Hepatic stellate cell (primary cell): Measurements from ENCODE around the gene KIRREL3.

ENCODE experiments used
- DNase-seq: peaks from one replicate; pipeline ENCODE4 v3.0.0; 2011; ENCODE audit warnings: low spot score

The KIRREL3 gene

GRCh38 chr11:126739499-126740145 is 260.9 kb downstream of the KIRREL3 start:
- DNase-seq = no peak

DNA sequence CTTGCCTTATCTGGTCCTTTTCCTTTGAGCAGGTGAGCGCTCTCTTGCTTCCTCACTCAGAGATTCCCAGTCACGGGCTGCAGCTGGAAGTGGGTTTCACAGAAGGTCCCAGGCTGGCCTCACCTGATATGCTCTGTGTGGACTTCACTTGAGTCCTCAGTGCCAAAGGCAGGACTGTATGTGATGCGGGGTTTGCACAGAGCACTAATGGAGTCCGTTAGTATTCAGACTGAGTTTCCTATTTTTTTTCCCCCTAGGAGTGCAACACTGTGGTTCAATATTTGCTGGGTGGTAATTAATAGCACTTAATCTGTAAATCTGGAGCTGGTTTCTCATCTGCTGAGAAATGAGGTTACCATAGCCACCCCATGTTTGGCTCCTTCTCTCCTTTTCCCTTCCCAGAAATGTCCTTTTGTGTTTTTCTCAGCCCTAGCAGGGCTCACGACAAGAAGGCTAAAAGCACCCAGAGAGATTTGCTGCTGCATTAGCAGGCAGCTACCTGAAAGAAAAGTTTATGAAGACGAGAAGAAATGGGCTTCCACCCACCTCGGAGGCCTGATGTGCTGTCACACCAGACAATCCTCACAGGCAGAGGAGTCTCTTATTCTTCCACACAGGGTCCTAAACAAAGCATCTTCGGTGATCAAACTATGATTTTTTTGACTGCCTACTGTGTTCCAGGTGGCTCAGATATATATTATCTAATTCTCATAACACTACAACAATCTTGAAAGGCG is 262.1 kb downstream of the KIRREL3 start:
- DNase-seq = no peak

GRCh38 chr11:126736682-126737572 is 263.6 kb downstream of the KIRREL3 start:
- DNase-seq = no peak

DNA sequence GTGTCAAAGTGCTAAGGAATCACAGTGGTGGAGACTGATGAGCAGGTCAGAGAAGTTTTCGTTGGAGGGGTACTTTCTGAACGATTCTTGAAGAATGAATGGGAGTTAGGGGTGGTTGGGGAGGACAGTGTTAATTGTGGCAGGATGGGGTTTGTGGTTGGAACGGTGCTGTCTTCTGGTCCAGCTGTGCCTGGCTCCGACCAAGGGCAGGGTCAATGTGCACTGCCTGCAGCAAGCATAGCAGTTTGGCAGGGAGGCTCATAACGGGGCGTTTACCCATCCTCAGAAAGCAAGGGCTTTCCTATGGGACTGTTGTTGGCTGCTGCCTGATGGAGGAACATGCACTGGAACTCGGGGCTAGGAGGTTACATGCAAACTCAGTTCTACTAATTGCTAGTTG is 265.8 kb downstream of the KIRREL3 start:
- DNase-seq = no peak

- peak; percentile 30 for DNase-seq
These were observed 266.9 kb downstream of the KIRREL3 start for GRCh38 chr11:126733685-126734084.

DNA sequence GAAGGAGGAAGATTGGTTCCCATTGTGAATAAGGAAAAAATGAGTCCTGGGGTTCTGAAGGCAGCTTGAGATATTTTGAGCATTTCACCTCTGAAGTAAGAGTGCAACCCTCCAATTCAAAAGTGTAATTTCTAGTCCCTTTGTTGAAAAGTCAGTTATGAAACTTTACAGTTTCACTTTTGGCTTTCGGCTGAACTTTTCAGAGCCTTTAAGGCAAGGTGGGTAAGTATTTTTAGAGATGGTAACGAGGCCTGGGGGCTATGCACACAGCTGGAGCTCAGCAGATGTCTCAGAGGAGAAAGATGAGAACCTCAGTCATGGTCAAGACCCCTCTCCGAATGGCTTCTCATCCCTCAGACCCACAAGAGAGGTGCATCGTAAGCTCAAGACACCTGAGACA is 267.6 kb downstream of the KIRREL3 start:
- DNase-seq = no peak

GRCh38 chr11:126731576-126732142 is 268.9 kb downstream of the KIRREL3 start:
- no peak for DNase-seq

- no peak for DNase-seq
These were observed 273.2 kb downstream of the KIRREL3 start for GRCh38 chr11:126727381-126727780.

GRCh38 chr11:126725521-126725920 is 275.0 kb downstream of the KIRREL3 start:
- no peak for DNase-seq

DNA sequence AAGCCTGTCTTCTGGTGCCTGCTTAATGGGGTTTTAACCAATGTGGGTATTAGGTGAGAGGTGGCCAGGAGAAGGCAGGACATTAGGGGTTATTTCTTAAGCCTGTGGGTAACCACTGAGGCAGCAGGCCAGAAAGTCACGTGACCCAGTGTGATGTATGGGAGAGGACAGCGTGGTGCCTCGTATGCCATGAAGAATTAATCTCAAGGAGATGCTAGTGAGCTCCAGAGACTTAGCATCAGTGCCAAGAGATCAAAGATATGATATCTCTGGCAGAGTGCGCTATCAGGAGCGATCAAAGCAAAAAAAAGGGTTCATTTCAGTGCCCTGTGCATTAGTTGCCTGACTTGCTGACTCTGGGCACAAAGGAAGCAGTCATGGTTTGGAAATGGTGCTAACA is 275.5 kb downstream of the KIRREL3 start:
- DNase-seq = no peak

DNA sequence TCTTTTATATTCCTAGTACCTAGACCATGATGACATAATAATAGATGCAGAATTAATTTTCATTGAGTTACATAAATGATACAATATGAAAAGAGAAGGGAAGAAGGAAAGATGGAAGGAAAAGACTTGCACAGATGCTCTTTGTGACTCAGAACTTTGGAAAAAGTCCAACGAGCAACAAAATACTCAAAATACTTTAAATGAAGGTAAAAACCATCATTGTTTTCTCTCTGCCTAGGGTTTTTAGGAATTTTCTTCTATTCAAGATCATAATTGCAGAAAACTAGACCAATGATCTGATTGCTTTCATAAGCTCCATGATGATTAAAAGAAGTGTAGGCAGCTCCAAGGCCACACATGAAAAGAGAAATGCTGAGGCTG is 276.9 kb downstream of the KIRREL3 start:
- no peak for DNase-seq

DNA sequence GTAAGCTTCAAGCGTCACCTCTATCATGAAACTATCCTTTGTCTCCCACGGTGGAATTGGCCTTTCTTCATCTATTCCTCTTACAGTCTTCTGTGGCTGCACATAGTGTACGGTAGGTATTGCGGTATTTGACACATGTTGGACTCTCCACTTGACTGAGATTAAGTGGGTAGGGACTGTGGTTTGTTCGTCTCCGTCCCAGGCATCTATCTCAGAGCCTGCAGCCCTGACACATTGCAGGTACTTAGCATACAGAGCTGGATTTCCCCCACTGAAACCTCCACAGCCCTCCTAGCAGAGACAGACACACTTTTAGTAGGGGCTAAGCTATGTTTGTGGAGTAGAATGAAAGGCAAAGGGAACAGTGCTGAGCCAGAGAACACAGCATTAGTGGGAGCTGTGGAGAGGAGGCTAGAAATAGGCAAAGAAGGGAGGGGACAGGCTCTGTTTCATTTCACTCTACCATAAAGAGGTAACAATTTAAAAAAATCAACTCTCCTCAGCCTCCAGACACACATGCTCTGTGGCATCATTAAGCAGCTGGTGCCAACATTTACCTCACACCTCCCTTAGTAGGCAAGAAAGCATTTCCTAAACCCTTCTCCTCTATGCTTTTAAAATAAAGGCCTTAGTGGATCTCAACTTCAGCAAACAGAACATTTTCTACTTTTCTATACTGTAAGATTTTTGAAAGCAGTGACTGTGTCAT is 277.5 kb downstream of the KIRREL3 start:
- no peak for DNase-seq

DNA sequence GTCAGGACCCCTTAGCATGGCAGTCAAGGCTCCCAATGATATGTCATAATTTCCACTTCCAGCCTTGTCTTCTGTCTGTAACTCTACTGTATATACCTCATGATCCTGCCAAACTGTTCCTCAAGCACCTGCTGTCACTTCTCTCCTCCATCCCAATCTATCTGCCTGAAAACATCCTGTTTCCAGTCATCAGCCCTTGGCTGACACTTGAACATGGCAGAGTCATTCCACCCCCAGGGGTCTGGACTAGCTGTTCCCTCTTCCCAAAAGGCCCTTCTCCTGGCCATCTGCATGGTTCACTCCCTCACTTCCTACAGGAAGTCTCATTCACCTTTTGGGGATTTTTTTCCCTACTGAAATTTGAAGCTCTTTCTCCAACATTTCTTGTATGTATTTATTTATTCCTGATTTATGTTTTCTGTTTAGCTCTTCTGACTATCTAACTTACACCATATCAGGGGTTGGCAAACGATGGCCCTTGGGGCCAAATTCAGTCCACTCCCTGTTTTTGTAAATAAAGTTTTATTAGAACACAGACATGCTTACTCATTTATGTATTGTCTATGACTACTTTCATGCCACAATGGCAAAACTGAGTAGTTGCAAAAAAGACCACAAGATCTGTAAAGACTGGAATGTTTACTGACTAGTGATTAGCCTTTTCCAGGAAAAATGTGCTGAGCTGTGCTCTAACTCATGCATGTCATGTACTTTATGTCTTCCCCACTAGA is 278.4 kb downstream of the KIRREL3 start:
- DNase-seq = no peak

DNA sequence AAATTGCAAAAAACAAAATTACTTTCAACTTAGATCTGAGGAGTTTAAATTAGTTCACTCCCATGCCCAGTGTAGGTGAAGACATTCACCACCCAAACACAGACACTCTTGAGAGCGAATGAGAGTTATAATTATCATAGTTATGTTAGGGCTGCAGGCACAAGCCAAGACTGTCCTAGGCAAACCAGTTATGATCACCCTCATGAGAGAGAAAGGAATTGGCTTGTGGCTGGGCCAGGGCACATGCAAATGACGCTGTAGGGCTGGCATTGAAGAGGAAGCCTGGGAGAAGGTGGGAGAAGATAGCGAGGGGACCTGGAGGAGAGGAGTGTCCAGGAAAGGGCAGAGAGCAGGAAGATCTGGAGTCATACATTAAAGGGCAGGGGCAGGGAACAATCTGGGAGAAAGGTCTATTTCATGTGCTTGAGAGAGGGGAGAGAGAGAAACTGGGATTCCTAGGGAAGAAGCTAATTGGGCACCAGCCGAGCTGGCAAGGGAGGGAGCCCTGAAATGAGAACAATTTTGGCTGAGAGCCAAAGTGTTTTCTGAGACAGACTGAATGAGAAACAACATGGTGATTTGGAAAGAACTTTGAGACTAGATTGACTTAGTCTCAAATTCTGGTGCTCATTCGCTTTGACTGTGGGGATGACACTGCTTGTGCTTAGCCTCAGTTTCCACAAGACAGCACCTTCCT is 279.9 kb downstream of the KIRREL3 start:
- no peak for DNase-seq

DNA sequence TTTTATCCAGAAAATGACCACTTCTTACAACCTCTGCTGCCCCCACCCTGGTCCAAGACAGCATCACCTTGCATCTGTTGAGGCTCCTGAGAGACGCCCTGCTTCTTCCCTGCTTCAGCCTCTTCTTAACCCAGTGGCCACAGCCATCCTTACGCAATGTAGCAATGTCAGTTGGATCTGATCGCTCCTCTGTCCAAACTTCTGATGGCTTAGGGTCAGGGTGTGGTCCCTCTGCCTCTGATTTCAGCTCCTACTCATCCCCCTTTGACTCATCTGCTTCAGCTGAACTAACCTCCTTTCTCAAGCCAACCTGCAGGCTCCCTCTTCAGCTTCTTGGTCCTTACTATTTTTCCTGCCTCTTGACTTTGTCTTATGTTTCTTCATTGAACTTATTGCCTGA is 280.8 kb downstream of the KIRREL3 start:
- no peak for DNase-seq

GRCh38 chr11:126718276-126718675 is 282.3 kb downstream of the KIRREL3 start:
- DNase-seq = peak; percentile 28

DNA sequence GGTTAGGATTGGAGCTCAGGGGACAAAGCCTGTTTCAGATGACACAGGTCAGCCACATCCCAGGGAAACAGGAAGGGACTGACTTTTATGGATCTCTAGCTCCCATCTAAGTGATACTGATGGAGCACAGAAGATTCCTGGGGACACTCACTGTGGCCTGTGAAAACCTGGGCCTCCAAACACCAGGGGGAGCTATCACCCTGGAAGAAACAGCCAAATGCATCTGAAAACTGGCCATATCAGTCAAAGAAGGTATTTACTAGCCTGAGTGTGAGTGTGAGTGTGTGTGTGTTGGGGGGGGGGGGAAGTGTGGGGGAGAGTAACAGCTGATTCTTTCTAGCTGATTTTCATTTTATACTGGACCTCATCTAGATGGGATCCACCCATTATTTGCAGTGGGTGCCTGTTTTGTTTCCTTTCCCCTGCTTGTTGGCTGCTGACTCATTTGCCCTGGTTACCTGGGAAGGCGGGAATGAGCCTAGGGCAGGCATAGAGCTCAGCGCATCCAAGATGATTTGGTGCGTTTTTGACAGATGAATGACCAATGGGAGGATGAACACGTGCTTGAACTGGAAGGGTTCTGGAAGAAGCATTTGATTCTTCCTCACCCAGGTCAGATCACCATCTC is 284.0 kb downstream of the KIRREL3 start:
- peak; percentile 60 for DNase-seq

GRCh38 chr11:126713806-126714205 is 286.8 kb downstream of the KIRREL3 start:
- DNase-seq = no peak

- DNase-seq = peak; percentile 75
These were observed 288.5 kb downstream of the KIRREL3 start for GRCh38 chr11:126711977-126712625.
